Fibroblast of villous mesenchyme (primary cell): ENCODE measurements around the gene GLOD5. TPM values are rescaled to one million over a fixed set of nuclear protein-coding genes. Genes with fewer than 3 reads are reported as not detected.
A peak's percentile ranks its signal among the peaks of the same experiment; 100 is the strongest.

Experiments used
- DNase-seq: peaks from one replicate; pipeline ENCODE4 v3.0.0-alpha.2; 2010; ENCODE audit warnings: low read depth
- H3K4me3 ChIP-seq: 2 replicates; pipeline ENCODE4 v1.5.1; 2011; ENCODE audit warnings: low read depth, mild to moderate bottlenecking, low read length
- total RNA-seq: library from RNA; depleted of rRNA; stranded (reverse); fragments of >200 nt; gene quantifications from 2 replicates; pipeline ENCODE4 v1.2.3, GENCODE V29; 2012
- TF ChIP-seq, protein P1 (sequence below): IDR thresholded peaks from 2 replicates; pipeline ENCODE4 v1.5.1; 2012; ENCODE audit warnings: low read depth, mild to moderate bottlenecking, low read length; ENCODE audit not compliant: insufficient read depth

The GLOD5 gene
- total RNA-seq, 1 donor = not detected

DNA sequence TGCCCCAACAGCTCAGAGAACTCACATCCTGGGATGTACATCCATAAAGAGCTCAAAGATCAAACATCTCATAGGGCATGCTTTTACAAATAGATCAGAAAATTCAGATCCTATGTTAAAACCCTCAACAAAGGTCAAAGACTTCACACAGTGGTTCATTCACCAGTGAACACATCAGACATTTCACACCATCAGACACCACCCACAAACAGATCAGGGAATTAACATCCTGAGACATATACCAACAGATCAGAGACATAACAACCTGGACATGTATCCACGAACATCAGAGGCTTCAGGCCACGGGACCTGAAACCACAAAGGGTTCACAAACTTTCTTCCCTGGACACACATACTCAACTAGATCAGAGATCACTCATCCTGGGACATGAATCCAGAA, 41.6 kb upstream of the GLOD5 start:
- H3K4me3 ChIP-seq = no peak overlapping the region
- no peak for DNase-seq
- TF ChIP-seq, protein P1, sequence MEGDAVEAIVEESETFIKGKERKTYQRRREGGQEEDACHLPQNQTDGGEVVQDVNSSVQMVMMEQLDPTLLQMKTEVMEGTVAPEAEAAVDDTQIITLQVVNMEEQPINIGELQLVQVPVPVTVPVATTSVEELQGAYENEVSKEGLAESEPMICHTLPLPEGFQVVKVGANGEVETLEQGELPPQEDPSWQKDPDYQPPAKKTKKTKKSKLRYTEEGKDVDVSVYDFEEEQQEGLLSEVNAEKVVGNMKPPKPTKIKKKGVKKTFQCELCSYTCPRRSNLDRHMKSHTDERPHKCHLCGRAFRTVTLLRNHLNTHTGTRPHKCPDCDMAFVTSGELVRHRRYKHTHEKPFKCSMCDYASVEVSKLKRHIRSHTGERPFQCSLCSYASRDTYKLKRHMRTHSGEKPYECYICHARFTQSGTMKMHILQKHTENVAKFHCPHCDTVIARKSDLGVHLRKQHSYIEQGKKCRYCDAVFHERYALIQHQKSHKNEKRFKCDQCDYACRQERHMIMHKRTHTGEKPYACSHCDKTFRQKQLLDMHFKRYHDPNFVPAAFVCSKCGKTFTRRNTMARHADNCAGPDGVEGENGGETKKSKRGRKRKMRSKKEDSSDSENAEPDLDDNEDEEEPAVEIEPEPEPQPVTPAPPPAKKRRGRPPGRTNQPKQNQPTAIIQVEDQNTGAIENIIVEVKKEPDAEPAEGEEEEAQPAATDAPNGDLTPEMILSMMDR = no peak

DNA sequence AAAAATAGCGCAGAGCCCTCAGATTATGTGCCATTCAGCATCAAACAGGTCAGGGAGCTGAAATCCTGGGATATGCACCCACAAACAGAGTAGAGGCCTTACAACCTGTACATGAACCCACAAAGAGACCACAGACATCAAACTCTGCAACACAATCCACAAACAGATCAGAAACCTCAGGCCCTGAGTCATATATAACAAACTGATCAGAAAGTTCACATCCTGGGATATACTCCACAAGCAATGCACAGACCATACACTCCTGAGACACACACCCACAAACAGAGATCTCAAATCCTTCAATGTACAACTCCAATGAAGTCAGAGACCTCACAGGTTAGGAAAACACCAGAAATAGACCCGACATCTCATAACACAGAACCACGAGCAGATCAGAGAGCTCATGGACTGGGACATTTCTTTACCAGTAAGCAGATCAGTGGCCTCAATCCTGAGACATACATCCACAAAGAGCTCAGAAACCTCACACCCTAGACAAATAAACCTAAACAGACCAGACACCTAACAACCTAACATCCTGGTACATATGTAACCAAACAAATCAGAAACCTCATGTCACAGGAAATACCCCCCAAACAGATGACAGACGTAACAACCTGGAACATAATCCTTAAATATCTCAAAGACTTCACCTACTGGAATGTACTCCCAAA, 40.8 kb upstream of the GLOD5 start:
- H3K4me3 ChIP-seq = no peak overlapping the region
- TF ChIP-seq, protein P1 = no peak
- no peak for DNase-seq

DNA sequence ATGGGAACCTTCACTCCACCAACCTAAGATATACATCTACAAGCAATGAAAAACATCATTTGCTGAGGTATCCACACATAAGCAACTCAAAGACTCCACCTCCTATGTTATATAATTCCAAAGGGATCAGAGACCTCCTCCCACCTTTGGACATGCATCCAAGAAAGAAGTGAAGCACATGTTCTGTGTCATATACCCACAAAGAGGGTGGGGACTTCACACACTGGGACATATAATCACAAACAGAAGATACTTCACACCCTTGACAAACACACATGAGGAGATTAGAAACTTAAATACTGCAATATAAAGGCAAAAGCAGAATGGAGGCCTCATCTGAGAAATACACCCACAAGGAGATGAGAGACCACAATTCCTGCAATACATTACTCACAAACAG, 39.6 kb upstream of the GLOD5 start:
- no peak for DNase-seq
- TF ChIP-seq, protein P1 = no peak
- H3K4me3 ChIP-seq = no peak overlapping the region

DNA sequence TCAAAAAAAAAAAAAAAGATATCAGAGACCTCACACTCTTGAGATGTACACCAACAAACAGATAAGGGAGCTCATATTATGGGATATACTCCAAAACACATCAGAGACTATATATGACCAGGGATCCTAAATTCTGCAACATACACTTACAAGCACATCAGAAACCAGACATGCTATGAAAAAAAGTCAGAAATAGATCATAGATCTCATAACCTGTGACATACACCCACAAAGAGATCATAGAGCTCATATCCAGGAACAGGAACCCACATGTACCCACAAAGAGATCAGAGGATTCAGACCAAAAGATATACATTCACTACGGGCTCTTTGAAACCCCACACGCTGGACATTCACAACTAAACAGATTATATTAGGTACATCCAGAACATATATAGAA, 35.0 kb upstream of the GLOD5 start:
- DNase-seq = no peak
- TF ChIP-seq, protein P1 = no peak
- H3K4me3 ChIP-seq = no peak overlapping the region

DNA sequence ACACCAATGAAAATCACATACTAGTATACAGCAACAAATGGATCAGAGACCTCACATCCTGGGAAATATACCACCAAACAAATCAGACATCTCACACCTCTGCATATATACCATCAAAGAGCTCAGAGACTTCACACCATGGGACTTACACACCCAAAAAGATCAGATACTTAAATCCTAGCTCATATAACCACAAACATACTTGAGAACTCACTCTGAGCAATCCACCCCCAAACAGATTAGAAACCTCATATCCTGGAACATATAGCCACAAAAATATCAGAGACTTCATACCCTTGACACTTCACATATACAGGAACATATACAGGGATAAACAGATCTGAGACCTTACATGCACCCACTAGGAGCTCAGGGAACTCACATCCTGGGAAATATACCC, 32.9 kb upstream of the GLOD5 start:
- no peak for DNase-seq
- TF ChIP-seq, protein P1 = no peak
- H3K4me3 ChIP-seq = no peak overlapping the region

DNA sequence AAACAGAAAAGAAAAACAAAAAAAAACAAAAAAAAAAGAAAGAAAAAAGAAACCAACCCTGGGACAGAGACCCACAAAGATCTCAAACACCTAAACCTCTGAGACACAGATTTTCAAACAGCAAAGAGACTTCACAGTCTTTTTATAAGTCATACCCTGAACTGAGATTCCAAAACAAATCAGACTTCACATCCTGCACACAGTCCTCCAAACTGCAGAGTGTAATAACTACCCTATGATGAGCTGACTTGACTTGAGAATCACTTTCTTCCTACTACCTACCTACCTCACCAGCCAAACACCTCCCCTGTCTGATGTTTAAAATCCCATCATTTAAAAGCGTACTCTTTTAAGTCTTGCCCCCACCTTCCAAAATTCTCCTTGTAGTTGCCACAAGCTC, 25.2 kb upstream of the GLOD5 start:
- peak overlapping the region; percentile 49 for H3K4me3 ChIP-seq
- TF ChIP-seq, protein P1 = no peak
- no peak for DNase-seq

DNA sequence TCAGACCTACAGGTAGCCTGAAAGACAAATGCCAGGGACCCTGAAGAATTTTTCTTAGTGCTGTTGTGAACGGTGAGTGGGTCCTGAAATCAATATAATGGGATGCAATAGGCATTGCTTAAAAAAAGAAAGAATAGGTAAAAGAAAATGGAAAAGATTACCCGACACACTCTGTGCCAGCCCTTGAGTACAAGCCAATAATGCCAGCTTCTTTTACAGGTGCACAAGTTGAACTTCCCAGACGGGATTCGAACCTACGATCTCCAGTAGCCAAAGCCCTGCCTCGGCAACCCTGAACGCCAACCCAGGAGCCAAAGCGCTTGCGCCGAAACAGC, 24.7 kb upstream of the GLOD5 start:
- DNase-seq = no peak
- TF ChIP-seq, protein P1 = no peak
- H3K4me3 ChIP-seq = peak overlapping the region; percentile 49
